DMS153 treated with DMSO at 0.1 percent for 48 hours (cell line): ENCODE measurements around the gene CD19.
"Not testable (repeated sequence)": the region's sequence is repeated elsewhere in the genome, so short reads cannot be mapped to it uniquely, and the experiment has no call there.

ENCODE experiments used
- DNase-seq: peaks from one replicate; lab custom pipeline; 2025; ENCODE audit not compliant: unreplicated experiment; lab: John Stamatoyannopoulos, UW

The CD19 gene

DNA sequence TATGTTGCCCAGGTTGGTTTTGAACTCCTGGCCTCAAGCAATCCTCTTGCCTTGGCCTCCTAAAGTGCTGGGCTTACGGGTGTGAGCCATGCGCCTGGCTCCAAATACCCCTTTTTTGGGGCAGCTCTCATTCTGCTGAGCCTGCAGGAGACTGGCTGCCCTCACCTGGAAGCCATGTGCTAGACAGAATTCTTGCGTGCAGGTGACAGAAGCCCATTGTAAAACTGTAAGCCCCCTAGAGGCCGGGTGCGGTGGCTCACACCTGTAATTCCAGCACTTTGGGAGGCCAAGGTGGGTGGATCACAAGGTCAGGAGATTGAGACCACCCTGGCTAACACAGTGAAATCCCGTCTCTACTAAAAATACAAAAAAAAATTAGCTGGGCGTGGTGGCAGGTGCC is 48.6 kb downstream of the CD19 start:
- DNase-seq = not testable (repeated sequence)

DNA sequence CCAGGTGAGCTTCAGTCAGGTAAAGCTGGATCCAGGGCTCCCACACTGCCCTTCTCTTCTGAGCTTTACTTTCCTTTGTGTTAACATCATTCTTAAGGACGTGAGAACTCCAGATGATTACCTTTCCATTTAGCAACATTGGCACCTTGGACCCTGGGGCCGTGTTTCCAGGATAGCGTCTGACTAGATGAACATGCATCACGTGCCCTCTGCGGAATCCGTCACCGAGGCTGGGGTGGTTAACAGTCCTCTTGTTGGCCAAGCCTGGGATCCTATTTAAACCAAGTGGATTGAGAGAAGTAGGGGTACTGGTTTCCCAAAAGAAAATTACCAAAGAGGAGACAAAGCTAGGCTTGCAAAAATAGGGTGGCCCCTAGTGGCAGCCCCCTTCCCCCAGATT is 49.2 kb downstream of the CD19 start:
- DNase-seq = no peak

DNA sequence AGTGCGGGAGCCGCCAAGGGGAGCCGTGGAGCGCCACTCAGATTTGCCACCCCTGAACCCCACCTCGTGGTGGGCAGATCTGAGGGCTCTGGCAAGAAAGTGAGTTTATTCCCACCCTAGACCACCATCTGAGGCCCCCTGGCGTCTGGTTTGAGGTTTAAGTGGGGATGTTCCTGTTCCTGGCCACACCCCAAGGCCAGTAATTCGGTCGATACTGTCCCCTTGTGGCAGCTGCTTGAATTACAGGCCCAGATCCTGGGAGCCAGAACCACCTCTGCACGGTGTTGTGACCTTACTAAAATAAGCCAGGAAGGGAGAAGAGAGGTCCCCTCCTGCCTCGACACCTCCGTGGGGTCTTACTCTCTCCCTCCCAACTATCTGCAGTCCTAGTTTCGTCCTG is 49.7 kb downstream of the CD19 start:
- DNase-seq = no peak

- DNase-seq = no peak
Measured at GRCh38 chr16:28982418-28982817, 50.6 kb downstream of the CD19 start.

DNA sequence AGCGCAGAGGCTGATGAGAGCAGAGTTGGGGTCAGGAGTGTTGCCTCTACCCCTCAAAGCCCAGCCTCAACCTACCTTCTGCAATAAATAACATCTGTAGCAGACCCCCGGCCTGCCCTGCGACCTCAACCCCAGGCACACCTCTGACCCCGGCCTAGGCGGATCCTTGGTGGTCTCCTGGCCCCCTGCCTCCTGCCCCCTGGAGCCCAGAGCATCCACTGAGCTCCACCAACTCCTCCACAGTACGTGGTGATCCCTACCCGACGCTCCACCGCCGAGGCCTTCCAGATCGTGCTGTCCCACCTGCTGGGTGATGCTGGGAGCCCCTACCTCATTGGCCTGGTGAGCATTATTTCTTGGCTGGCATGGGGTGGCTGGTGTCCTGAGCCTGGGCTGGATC is 51.2 kb downstream of the CD19 start:
- no peak for DNase-seq

GRCh38 chr16:28983644-28984043 is 51.9 kb downstream of the CD19 start:
- DNase-seq = peak; percentile 34

DNA sequence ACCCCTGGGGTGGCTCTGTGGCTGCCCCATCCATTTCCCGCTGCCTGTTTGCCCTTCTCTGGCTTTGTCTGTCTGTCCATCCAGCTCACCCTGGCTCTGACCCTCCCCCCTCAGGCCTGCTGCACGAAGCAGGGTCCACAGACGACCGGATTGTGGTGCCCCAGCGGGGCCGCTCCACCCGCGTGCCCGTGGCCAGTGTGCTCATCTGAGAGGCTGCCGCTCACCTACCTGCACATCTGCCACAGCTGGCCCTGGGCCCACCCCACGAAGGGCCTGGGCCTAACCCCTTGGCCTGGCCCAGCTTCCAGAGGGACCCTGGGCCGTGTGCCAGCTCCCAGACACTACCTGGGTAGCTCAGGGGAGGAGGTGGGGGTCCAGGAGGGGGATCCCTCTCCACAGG is 52.3 kb downstream of the CD19 start:
- no peak for DNase-seq

- peak; percentile 29 for DNase-seq
Measured at GRCh38 chr16:28984619-28985135, 52.9 kb downstream of the CD19 start, which contains the start of gene LAT. LAT (plus strand) TSS chr16:28985052; CDS start chr16:28985418, 366 bp downstream.

DNA sequence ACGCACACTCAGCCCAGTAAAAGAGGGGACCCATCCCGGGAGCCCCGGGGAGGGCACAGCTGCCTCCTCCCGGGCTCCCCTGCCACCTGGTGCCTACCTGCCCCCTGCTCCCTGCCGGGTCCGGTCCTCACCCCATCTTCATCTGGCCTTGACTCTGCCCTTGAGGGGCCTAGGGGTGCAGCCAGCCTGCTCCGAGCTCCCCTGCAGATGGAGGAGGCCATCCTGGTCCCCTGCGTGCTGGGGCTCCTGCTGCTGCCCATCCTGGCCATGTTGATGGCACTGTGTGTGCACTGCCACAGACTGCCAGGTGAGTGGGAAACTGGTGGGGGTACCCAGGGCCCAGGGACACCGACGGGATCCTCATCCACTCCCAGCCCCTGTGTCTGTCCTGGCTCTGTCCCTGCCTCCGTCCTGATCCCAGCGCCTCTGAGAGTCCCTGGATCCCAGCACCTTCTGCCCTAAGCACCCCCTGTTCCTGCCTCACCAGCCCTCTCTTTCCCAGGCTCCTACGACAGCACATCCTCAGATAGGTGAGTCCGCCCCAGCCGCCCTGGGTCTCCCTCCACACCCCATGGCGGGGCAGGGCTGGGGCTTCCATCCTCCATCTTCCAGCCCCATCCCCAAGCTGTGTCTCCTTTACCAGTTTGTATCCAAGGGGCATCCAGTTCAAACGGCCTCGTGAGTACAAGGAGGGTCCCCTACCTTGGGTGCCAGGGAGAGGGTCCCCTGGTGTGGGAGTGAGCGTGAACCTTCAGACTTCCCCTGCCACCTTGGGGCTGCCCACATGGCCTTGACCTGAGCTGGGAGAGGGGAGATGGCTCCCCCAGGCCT is 53.7 kb downstream of the CD19 start:
- DNase-seq = no peak

GRCh38 chr16:28986046-28986445 is 54.3 kb downstream of the CD19 start:
- DNase-seq = no peak

DNA sequence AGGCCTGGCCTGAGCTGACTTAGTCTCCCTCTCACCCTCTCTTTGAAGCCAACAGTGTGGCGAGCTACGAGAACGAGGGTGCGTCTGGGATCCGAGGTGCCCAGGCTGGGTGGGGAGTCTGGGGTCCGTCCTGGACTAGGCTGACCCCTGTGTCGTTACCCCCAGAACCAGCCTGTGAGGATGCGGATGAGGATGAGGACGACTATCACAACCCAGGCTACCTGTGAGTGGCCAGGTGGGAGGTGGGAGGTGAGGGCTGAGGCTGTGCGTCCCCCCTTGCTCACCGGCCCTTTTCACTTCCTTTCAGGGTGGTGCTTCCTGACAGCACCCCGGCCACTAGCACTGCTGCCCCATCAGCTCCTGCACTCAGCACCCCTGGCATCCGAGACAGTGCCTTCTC is 54.7 kb downstream of the CD19 start:
- DNase-seq = no peak

DNA sequence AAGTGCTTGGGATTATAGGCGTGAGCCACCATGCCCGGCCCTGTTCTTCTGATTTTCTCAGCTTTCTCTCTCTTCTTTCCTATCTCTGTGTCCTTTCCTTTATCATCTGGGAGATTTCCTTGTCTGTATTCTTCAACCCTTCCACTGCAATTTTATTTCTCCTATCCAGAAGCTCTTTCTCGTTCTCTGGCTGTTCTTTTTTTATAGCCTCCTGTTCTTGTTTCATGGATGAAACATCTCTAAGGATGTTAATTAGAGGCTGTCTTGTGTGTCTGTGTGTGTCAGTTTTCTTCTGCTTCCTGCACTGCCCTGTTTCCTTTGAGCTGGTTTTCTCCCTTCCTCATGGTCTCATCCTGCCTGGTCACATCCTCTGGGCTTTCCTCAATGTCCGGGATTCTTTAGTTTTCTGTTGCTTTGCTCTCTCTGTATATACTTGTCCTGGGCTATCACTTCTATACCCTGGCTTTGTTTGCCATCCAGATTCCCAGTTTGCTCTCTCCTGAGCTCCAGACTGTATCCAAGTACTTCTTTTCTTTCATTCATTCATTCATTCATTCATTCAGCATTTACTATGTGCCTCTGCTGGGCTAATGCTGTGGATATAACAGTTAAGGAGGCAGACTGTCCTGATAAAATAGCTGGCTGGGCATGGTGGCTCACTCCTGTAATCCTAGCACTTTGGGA is 55.5 kb downstream of the CD19 start:
- no peak for DNase-seq
